Activated B cell treated with CpG ODN at 0.5 μM for 24 hours (primary cell): ENCODE data around the gene GFRA1. TPM values are rescaled to one million over a fixed set of nuclear protein-coding genes. Genes with fewer than 3 reads are reported as not detected.

ENCODE experiments used
- ATAC-seq: fragments of 200-7000 bp; cut with Tn5 transposase; one replicate; pipeline ENCODE4 v1.10.0; 2021; ENCODE audit warnings: low read depth, mild to moderate bottlenecking, moderate library complexity
- CTCF ChIA-PET: fragments of 350-600 bp; sonication (Branson Sonifier 250); formaldehyde crosslinking; loops from one replicate; lab custom pipeline; 2021; ENCODE audit warnings: antibody characterized with exemption; lab: Charles Lee
- POLR2A ChIA-PET: fragments of 350-600 bp; sonication (Branson Sonifier 250); formaldehyde crosslinking; loops from one replicate; lab custom pipeline; 2021; ENCODE audit warnings: antibody characterized with exemption; lab: Charles Lee
- DNase-seq: peaks from one replicate; pipeline ENCODE4 v3.0.0; 2022
- H3K27ac Mint-ChIP-seq: one replicate; pipeline ENCODE4 v1.8.0; 2020; ENCODE audit warnings: mixed read lengths
- H3K27me3 Mint-ChIP-seq: one replicate; pipeline ENCODE4 v1.8.0; 2021; ENCODE audit warnings: mixed read lengths
- H3K36me3 Mint-ChIP-seq: one replicate; pipeline ENCODE4 v1.8.0; 2021; ENCODE audit warnings: low read depth, mixed read lengths
- H3K4me1 Mint-ChIP-seq: one replicate; pipeline ENCODE4 v1.8.0; 2021; ENCODE audit warnings: mixed read lengths
- H3K4me3 Mint-ChIP-seq: one replicate; pipeline ENCODE4 v1.8.0; 2020; ENCODE audit warnings: mild to moderate bottlenecking, mixed read lengths
- H3K9me3 Mint-ChIP-seq: one replicate; pipeline ENCODE4 v1.8.0; 2020; ENCODE audit warnings: mixed read lengths
- intact Hi-C: fragments of 100-400 bp; cut with micrococcal nuclease; formaldehyde crosslinking; loops from one replicate; pipeline ENCODE4 v1.15.1; 2024
- total RNA-seq: library from RNA; stranded (reverse); gene quantifications from 2 replicates; pipeline ENCODE4 v1.2.3, GENCODE V29; 2022
- TF ChIP-seq, protein P1 (sequence below): fragments of 200-600 bp; IDR thresholded peaks from one replicate; pipeline ENCODE4 v1.8.0; 2022; ENCODE audit warnings: antibody characterized with exemption, mild to moderate bottlenecking

The GFRA1 gene
- total RNA-seq, 1 donor from 2014 or later: not detected

GRCh38 chr10:116133634-116134033 is 139.4 kb downstream of the GFRA1 start:
- Mint-ChIP-seq H3K4me3 (no peak overlapping the region), H3K9me3 (no peaks in the 10 kb centered on the region), H3K27ac (no peak overlapping the region), H3K4me1 (no peaks in the 10 kb centered on the region), H3K36me3 (no peaks in the 10 kb centered on the region), H3K27me3 (no peaks in the 10 kb centered on the region)
- no peak for ATAC-seq
- no peak for DNase-seq
- TF ChIP-seq, protein P1, sequence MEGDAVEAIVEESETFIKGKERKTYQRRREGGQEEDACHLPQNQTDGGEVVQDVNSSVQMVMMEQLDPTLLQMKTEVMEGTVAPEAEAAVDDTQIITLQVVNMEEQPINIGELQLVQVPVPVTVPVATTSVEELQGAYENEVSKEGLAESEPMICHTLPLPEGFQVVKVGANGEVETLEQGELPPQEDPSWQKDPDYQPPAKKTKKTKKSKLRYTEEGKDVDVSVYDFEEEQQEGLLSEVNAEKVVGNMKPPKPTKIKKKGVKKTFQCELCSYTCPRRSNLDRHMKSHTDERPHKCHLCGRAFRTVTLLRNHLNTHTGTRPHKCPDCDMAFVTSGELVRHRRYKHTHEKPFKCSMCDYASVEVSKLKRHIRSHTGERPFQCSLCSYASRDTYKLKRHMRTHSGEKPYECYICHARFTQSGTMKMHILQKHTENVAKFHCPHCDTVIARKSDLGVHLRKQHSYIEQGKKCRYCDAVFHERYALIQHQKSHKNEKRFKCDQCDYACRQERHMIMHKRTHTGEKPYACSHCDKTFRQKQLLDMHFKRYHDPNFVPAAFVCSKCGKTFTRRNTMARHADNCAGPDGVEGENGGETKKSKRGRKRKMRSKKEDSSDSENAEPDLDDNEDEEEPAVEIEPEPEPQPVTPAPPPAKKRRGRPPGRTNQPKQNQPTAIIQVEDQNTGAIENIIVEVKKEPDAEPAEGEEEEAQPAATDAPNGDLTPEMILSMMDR: no peak
- ChIA-PET CTCF (no interaction called here), POLR2A (no interaction called here)
- intact Hi-C loops: no loop called here

GRCh38 chr10:116132780-116133399 is 140.1 kb downstream of the GFRA1 start:
- no peaks in the 10 kb centered on the region for H3K36me3 Mint-ChIP-seq
- no peaks in the 10 kb centered on the region for H3K4me1 Mint-ChIP-seq
- intact Hi-C loops: no loop called here
- CTCF ChIA-PET: no interaction called here
- H3K4me3 Mint-ChIP-seq: no peak overlapping the region
- TF ChIP-seq, protein P1: no peak
- DNase-seq (no peak), ATAC-seq (no peak)
- POLR2A ChIA-PET: no interaction called here
- no peaks in the 10 kb centered on the region for H3K9me3 Mint-ChIP-seq
- no peak overlapping the region for H3K27ac Mint-ChIP-seq
- H3K27me3 Mint-ChIP-seq: no peaks in the 10 kb centered on the region

DNA sequence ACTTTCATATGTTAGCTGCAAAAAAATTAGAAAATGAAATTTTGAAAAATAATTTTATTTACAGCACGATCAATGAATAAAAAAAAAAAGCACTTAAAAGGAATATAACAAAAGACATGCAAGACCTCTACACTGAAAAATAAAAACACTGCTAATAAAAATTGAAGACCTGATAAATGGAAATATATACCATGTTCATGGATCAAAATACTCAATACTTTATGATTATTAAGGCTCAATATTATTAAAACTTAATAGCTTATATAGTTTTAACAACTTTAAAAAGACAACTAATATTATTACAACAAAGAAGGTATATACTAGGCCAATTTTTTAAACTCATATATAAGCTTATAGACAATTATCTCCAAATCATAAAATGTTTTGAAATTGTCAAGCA is 143.0 kb downstream of the GFRA1 start:
- DNase-seq (no peak), ATAC-seq (no peak)
- intact Hi-C loops: no loop called here
- ChIA-PET CTCF (interaction anchor here (0.7 kb wide), 1 partner anchor 1312 kb away, joined by 3 read pairs; no protein-coding TSS in a partner anchor), POLR2A (no interaction called here)
- Mint-ChIP-seq H3K4me3 (no peak overlapping the region), H3K9me3 (no peaks in the 10 kb centered on the region), H3K4me1 (no peaks in the 10 kb centered on the region), H3K36me3 (no peaks in the 10 kb centered on the region), H3K27me3 (no peaks in the 10 kb centered on the region), H3K27ac (no peak overlapping the region)
- TF ChIP-seq, protein P1: no peak

DNA sequence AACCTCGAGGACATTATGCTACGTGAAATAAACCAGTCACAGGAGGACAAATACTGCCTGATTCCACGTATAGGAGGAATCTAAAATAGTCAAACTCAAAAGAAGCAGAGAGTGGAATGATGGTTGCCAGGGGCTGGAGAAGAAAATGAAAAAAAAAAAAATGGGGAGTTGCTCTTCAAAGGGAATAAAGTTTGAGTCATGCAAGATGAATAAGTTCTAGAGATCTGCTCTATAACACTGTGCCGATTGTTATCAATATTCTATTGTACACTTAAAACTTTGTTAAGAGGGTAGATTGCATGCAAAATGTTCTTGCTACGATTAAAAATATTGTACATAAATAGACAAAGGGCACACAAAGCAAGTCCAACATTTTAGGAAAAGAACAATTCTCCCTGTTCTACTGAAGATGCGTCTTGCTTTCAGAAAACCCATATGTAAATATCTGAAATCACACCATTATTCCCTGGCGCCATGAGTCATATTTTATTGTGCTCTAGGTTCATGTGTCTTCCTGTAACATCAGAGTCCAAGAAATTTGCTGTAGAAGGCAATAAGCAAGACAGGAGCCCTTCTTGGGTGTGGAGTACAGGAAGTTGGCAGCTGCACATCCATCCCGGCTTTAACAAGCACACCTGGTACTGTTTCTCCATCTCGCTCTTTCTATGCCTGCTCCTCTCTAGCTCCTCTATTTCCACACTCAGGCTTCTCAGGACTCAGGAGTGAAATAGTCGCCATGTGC is 145.9 kb downstream of the GFRA1 start:
- CTCF ChIA-PET: no interaction called here
- Mint-ChIP-seq H3K36me3 (no peaks in the 10 kb centered on the region), H3K9me3 (no peaks in the 10 kb centered on the region), H3K27ac (no peak overlapping the region), H3K27me3 (no peaks in the 10 kb centered on the region), H3K4me1 (no peaks in the 10 kb centered on the region), H3K4me3 (no peak overlapping the region)
- DNase-seq (no peak), ATAC-seq (no peak)
- TF ChIP-seq, protein P1: no peak
- POLR2A ChIA-PET: no interaction called here
- intact Hi-C loops: no loop called here

DNA sequence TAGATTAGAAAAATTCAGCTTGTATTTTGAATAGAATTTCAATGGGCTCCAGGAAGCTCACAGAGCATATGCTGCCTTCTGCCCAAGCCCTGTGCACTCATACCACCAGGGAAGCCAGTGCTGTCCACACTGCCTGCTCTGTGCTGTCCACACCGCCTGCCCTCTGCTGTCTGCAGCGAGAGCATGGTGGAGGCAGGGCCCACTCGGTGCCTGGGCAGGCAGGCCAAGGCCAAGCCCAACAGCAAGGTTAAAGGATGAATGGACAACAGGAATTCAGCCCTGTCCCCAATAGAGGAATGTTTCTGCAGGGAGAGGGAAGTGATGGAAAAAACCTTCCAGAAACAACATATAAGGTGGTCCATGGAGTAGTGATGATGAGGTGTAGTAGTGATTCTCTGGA is 146.8 kb downstream of the GFRA1 start:
- TF ChIP-seq, protein P1: no peak
- Mint-ChIP-seq H3K4me1 (no peaks in the 10 kb centered on the region), H3K4me3 (no peak overlapping the region), H3K9me3 (no peaks in the 10 kb centered on the region), H3K36me3 (no peaks in the 10 kb centered on the region), H3K27me3 (no peaks in the 10 kb centered on the region), H3K27ac (no peak overlapping the region)
- ChIA-PET CTCF (no interaction called here), POLR2A (no interaction called here)
- intact Hi-C loops: no loop called here
- no peak for ATAC-seq
- no peak for DNase-seq
